Measurements from ENCODE around the gene CCDC142. TPM values are rescaled to one million over a fixed set of nuclear protein-coding genes. Genes with fewer than 3 reads are reported as not detected.

Gene CCDC142
- total and polyA plus RNA-seq, 2 of the 8 experiments (the other 6 are each of a cell fraction or from before 2014, with no cell fraction given), result 6.0 to 10.7 TPM

DNA sequence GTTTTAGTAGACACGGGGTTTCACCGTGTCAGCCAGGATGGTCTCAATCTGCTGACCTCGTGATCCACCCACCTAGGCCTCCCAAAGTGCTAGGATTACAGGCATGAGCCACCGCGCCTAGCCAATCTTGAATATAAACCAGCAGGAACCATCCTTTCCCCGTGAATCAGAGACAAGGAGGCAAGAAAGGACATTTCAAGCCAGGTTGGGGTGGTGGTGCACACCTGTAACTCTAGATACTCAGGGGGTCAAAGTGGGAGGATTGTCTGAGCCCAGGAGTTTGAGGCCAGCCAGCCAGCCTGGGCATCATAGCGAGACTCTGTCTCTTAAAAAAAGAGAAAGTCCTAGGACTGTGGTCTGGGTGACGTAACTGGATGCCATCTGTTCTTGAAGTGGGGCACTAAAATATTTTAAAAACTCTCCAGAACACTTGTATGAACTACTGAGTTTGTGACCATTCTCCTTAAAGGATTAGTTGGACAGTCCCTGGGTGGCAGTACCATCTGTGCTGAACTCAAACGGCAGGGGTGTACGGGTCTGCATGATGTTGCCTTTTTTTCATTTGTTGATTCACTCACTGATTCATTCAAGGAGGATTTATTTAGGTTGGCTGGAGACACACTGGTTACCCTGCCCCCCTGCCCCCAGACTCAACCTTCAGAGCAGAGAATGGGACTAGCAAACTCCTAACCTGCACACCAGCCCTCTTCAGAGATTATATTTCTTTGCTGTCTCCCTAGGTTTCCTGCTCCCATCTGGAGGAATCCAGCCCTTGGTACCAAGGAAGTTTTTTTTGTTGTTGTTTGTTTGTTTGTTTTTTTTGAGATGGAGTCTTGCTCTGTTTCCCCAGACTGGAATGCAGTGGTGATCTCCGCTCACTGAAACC, 28.5 kb upstream of the CCDC142 start:
- peaks cover 2 to 29% (median 16%) of the 10 kb centered on the region in 4 experiments for H3K4me1 ChIP-seq (replicated peaks in 1 of 4; ENCODE audit: control insufficient read depth in 3 of 4, insufficient read depth in 4 of 4, low read length in 3 of 4)
- H3K9ac ChIP-seq (replicated peaks in 1 of 4; ENCODE audit: extremely low read depth in 1 of 4, low read depth in 3 of 4, low read length in 3 of 4), result no peak overlapping the region
- WGBS, 2 experiments (ENCODE audit: extremely low coverage in 1 of 2, insufficient coverage in 1 of 2, insufficient read length in 1 of 2, insufficient replicate concordance in 2 of 2, low coverage in 1 of 2, low lambda C conversion rate in 2 of 2, missing lambda C conversion rate in 1 of 2), result 65% methylated on average over 11 of the region's 11 CpGs; no CpG with 5 or more reads in 1 of the 2 experiments
- H2BK15ac ChIP-seq (ENCODE audit: low read length), result no peak overlapping the region
- peaks cover 64 to 83% (median 78%) of the 10 kb centered on the region in 4 experiments for H3K27me3 ChIP-seq (replicated peaks in 1 of 4; ENCODE audit: control insufficient read depth in 3 of 4, extremely low read depth in 1 of 4, insufficient read depth in 3 of 4, low read length in 3 of 4)
- no peak overlapping the region for H3K4me2 ChIP-seq (ENCODE audit: insufficient read depth in 1 of 2, low read depth in 2 of 2, low read length in 2 of 2)
- peaks cover 2% of the 10 kb centered on the region in 2 experiments for H4K20me1 ChIP-seq (replicated peaks in 1 of 2; ENCODE audit: control insufficient read depth in 1 of 2, insufficient read depth in 2 of 2, low read length in 2 of 2)
- H3K79me1 ChIP-seq (ENCODE audit: low read depth, low read length), result no peaks in the 10 kb centered on the region
- DNase-seq (ENCODE audit: low read depth in 1 of 2, low spot score in 2 of 2) (no peak), FAIRE-seq (no peak)
- no peak overlapping the region for H4K8ac ChIP-seq (ENCODE audit: extremely low read depth, insufficient read depth, low read length)
- H3K79me2 ChIP-seq (ENCODE audit: control insufficient read depth in 1 of 2, insufficient read depth in 2 of 2, low read length in 2 of 2), result peaks cover 0 to 3% of the 10 kb centered on the region in 2 experiments; a peak in 1 of 4 replicates
- H4K91ac ChIP-seq (replicated peaks; ENCODE audit: insufficient read length, low read length), result no peak overlapping the region
- 0 out of 2 replicates have a peak overlapping the region, but pooled peaks have one; percentile 12 for H2BK12ac ChIP-seq (ENCODE audit: low read depth, low read length)
- H2BK20ac ChIP-seq (ENCODE audit: low read length), result no peak overlapping the region
- no peak overlapping the region for H3K18ac ChIP-seq (ENCODE audit: extremely low read depth, low read length)
- H2BK5ac ChIP-seq (ENCODE audit: low read depth, low read length), result no peak overlapping the region
- no peak overlapping the region for H3K27ac ChIP-seq (ENCODE audit: low read depth, low read length)
- no peak overlapping the region for H3K23ac ChIP-seq (ENCODE audit: insufficient read length)
- TF ChIP-seq RNF2 (IDR thresholded peaks at IDR 0.05; ENCODE audit: borderline replicate concordance, low read depth, low read length, missing control alignments, poor library complexity, severe bottlenecking) (peak; percentile 37), KDM4A (IDR thresholded peaks at IDR 0.05; ENCODE audit: low read depth, low read length, severe bottlenecking) (no peak), EZH2 (IDR thresholded peaks at IDR 0.05; ENCODE audit: low read depth, low read length, severe bottlenecking) (peak; percentile 37)
- H2AFZ ChIP-seq (ENCODE audit: low read length), result no peak overlapping the region
- H3K4ac ChIP-seq (replicated peaks; ENCODE audit: insufficient read length, low read depth, low read length), result no peak overlapping the region
- H2BK120ac ChIP-seq (replicated peaks; ENCODE audit: low read depth, low read length), result no peak overlapping the region
- H3K9me3 ChIP-seq (ENCODE audit: insufficient read depth in 2 of 2, low read depth in 1 of 2, low read length in 1 of 2), result peaks cover 0 to 7% of the 10 kb centered on the region in 2 experiments; a peak in 2 of 4 replicates
- H3K14ac ChIP-seq (ENCODE audit: insufficient read length), result no peak overlapping the region
- ChIA-PET CTCF (ENCODE audit: partially characterized antibody) (interaction anchor here (1.4 to 4.2 kb wide), 4 partner anchors 7 to 76 kb away, joined by 8 to 20 read pairs (median 9); partner anchors contain the start of genes CCDC142 and TTC31), POLR2A (ENCODE audit: partially characterized antibody) (interaction anchor here (2.6 to 6.7 kb wide), 2 partner anchors 11 to 13 kb away, joined by 13 to 63 read pairs; partner anchors contain the start of gene LBX2)
- H3K36me3 ChIP-seq (ENCODE audit: control insufficient read depth in 2 of 4, insufficient read depth in 4 of 4, low read length in 3 of 4), result peaks cover 0 to 15% (median 0%) of the 10 kb centered on the region in 4 experiments; a peak in 1 of 8 replicates
- H3K4me3 ChIP-seq (ENCODE audit: extremely low read depth in 1 of 4, insufficient read depth in 2 of 4, low read depth in 3 of 4, low read length in 4 of 4), result no peak overlapping the region
- H3K56ac ChIP-seq (replicated peaks; ENCODE audit: insufficient read length, low read depth, low read length), result no peak overlapping the region
- peaks cover 21% of the 10 kb centered on the region for H3K23me2 ChIP-seq (ENCODE audit: low read depth, low read length)
- no peak overlapping the region for H4K5ac ChIP-seq (ENCODE audit: insufficient read length, low read depth, low read length)
- no peak overlapping the region for H2AK5ac ChIP-seq (ENCODE audit: low read depth, low read length)

Data from H1 (cell line).